ENCODE measurements around the gene MXD3.

- TF ChIP-seq, protein P1, sequence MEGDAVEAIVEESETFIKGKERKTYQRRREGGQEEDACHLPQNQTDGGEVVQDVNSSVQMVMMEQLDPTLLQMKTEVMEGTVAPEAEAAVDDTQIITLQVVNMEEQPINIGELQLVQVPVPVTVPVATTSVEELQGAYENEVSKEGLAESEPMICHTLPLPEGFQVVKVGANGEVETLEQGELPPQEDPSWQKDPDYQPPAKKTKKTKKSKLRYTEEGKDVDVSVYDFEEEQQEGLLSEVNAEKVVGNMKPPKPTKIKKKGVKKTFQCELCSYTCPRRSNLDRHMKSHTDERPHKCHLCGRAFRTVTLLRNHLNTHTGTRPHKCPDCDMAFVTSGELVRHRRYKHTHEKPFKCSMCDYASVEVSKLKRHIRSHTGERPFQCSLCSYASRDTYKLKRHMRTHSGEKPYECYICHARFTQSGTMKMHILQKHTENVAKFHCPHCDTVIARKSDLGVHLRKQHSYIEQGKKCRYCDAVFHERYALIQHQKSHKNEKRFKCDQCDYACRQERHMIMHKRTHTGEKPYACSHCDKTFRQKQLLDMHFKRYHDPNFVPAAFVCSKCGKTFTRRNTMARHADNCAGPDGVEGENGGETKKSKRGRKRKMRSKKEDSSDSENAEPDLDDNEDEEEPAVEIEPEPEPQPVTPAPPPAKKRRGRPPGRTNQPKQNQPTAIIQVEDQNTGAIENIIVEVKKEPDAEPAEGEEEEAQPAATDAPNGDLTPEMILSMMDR (IDR thresholded peaks at IDR 0.05): no peak
- TF ChIP-seq ZFX (IDR thresholded peaks at IDR 0.05; ENCODE audit: borderline replicate concordance): no peak
Measured at GRCh38 chr5:177293819-177294581, 17.7 kb downstream of the MXD3 start.

Data from 22Rv1 (cell line).